WERI-Rb-1 (cell line): ENCODE data around the gene MID1IP1.

Source experiments
- DNase-seq: peaks from one replicate; pipeline ENCODE4 v3.0.0-alpha.2; 2020
- H3K27ac ChIP-seq: fragments of 250-450 bp; sonication (Bioruptor Pico); 2 replicates; pipeline ENCODE4 v1.5.1; 2020; ENCODE audit warnings: mild to moderate bottlenecking, moderate library complexity
- H3K27me3 ChIP-seq: fragments of 250-450 bp; sonication (Bioruptor Pico); 2 replicates; pipeline ENCODE4 v1.5.1; 2021; ENCODE audit warnings: mild to moderate bottlenecking, low read depth, moderate library complexity; ENCODE audit not compliant: insufficient read depth, severe bottlenecking
- H3K36me3 ChIP-seq: fragments of 250-450 bp; sonication (Bioruptor Pico); 2 replicates; pipeline ENCODE4 v1.5.1; 2020; ENCODE audit warnings: mild to moderate bottlenecking, moderate library complexity
- H3K4me3 ChIP-seq: 2 replicates; pipeline ENCODE4 v1.5.1; 2011; ENCODE audit warnings: low read depth, mild to moderate bottlenecking, control low read depth, low read length
- H3K9me3 ChIP-seq: fragments of 250-450 bp; sonication (Bioruptor Pico); 2 replicates; pipeline ENCODE4 v1.5.1; 2021; ENCODE audit warnings: mild to moderate bottlenecking, moderate library complexity; ENCODE audit not compliant: severe bottlenecking
- CTCF ChIP-seq: IDR thresholded peaks from 2 replicates; pipeline ENCODE4 v1.5.1; 2011; ENCODE audit warnings: low read depth, mild to moderate bottlenecking, control low read depth, inconsistent platforms, low read length

The MID1IP1 gene

GRCh38 chrX:38770152-38770551, 31.1 kb upstream of the MID1IP1 start:
- no peak overlapping the region for H3K4me3 ChIP-seq
- peaks cover 7% of the 10 kb centered on the region for H3K27me3 ChIP-seq
- no peaks in the 10 kb centered on the region for H3K9me3 ChIP-seq
- no peaks in the 10 kb centered on the region for H3K36me3 ChIP-seq
- TF ChIP-seq CTCF, result no peak
- no peak for DNase-seq
- H3K27ac ChIP-seq, result no peak overlapping the region

- no peaks in the 10 kb centered on the region for H3K9me3 ChIP-seq
- H3K36me3 ChIP-seq, result no peaks in the 10 kb centered on the region
- no peak for DNase-seq
- peaks cover 9% of the 10 kb centered on the region for H3K27me3 ChIP-seq
- H3K27ac ChIP-seq, result no peak overlapping the region
- no peak for TF ChIP-seq CTCF
- no peak overlapping the region for H3K4me3 ChIP-seq
Observed at GRCh38 chrX:38774249-38774648, 27.0 kb upstream of the MID1IP1 start.

- H3K27me3 ChIP-seq, result peaks cover 10% of the 10 kb centered on the region
- H3K9me3 ChIP-seq, result no peaks in the 10 kb centered on the region
- TF ChIP-seq CTCF, result no peak
- H3K4me3 ChIP-seq, result no peak overlapping the region
- no peaks in the 10 kb centered on the region for H3K36me3 ChIP-seq
- H3K27ac ChIP-seq, result no peak overlapping the region
- DNase-seq, result no peak
Observed at GRCh38 chrX:38796946-38797345, 4.3 kb upstream of the MID1IP1 start.

- no peak for TF ChIP-seq CTCF
- DNase-seq, result no peak
- H3K36me3 ChIP-seq, result no peaks in the 10 kb centered on the region
- no peaks in the 10 kb centered on the region for H3K9me3 ChIP-seq
- no peak overlapping the region for H3K27ac ChIP-seq
- H3K4me3 ChIP-seq, result no peak overlapping the region
- peaks cover 18% of the 10 kb centered on the region for H3K27me3 ChIP-seq
Observed at GRCh38 chrX:38798956-38799355, 2.3 kb upstream of the MID1IP1 start.

GRCh38 chrX:38799995-38800580, 1.2 kb upstream of the MID1IP1 start:
- Histone ChIP-seq H3K27me3 (peaks cover 21% of the 10 kb centered on the region), H3K36me3 (peaks cover 6% of the 10 kb centered on the region; the same call in 1 of the 2 replicates), H3K27ac (no peak overlapping the region), H3K4me3 (no peak overlapping the region), H3K9me3 (no peaks in the 10 kb centered on the region)
- 0 out of 2 replicates have a peak, but pooled peaks have one; percentile 2 for TF ChIP-seq CTCF
- peak; percentile 11 for DNase-seq

GRCh38 chrX:38803243-38803587, 2.0 kb downstream of the MID1IP1 start:
- peak overlapping the region; percentile 86 for H3K27ac ChIP-seq
- no peaks in the 10 kb centered on the region for H3K9me3 ChIP-seq
- H3K27me3 ChIP-seq, result peaks cover 26% of the 10 kb centered on the region
- no peak for TF ChIP-seq CTCF
- peak overlapping the region; percentile 76 for H3K4me3 ChIP-seq
- peaks cover 7% of the 10 kb centered on the region; the same call in 1 of the 2 replicates for H3K36me3 ChIP-seq
- no peak for DNase-seq
